Karpas-422 (cell line): ENCODE measurements around the gene BEAN1. TPM values are rescaled to one million over a fixed set of nuclear protein-coding genes. Genes with fewer than 3 reads are reported as not detected.

Experiments used
- DNase-seq: peaks from one replicate; pipeline ENCODE4 v3.0.0-alpha.2; 2015
- H2AFZ ChIP-seq: fragments of 200-600 bp; sonication (generic); 2 replicates; pipeline ENCODE4 v1.6.1; 2014; ENCODE audit warnings: antibody characterized with exemption, low read length, mixed read lengths
- H3K27ac ChIP-seq: fragments of 200-600 bp; sonication (generic); 2 replicates; pipeline ENCODE4 v1.5.1; 2014; ENCODE audit warnings: mild to moderate bottlenecking, low read length, moderate library complexity
- H3K27me3 ChIP-seq: fragments of 200-600 bp; sonication (generic); 2 replicates; pipeline ENCODE4 v1.6.1; 2014; ENCODE audit warnings: low read length, mixed read lengths
- H3K36me3 ChIP-seq: fragments of 200-600 bp; sonication (generic); 2 replicates; pipeline ENCODE4 v1.6.1; 2014; ENCODE audit warnings: low read length, mixed read lengths; ENCODE audit not compliant: insufficient read depth
- H3K4me1 ChIP-seq: fragments of 200-600 bp; sonication (generic); 2 replicates; pipeline ENCODE4 v1.6.1; 2014; ENCODE audit warnings: mild to moderate bottlenecking, low read length, mixed read lengths
- H3K4me2 ChIP-seq: fragments of 200-600 bp; sonication (generic); 2 replicates; pipeline ENCODE4 v1.6.1; 2014; ENCODE audit warnings: low read length, low read depth, mild to moderate bottlenecking; ENCODE audit not compliant: poor library complexity, severe bottlenecking
- H3K4me3 ChIP-seq: fragments of 200-600 bp; sonication (generic); 2 replicates; pipeline ENCODE4 v1.5.1; 2014; ENCODE audit warnings: mild to moderate bottlenecking, antibody characterized with exemption, low read length, mixed read lengths
- H3K79me2 ChIP-seq: fragments of 200-600 bp; sonication (generic); 2 replicates; pipeline ENCODE4 v1.6.1; 2014; ENCODE audit warnings: mild to moderate bottlenecking, low read length, mixed read lengths
- H3K9ac ChIP-seq: fragments of 200-600 bp; sonication (generic); 2 replicates; pipeline ENCODE4 v1.6.0; 2014; ENCODE audit warnings: low read length
- H3K9me2 ChIP-seq: fragments of 200-600 bp; sonication (generic), shearing (Covaris generic); replicated peaks from 2 replicates; pipeline ENCODE4 v1.6.0; 2014; ENCODE audit warnings: mild to moderate bottlenecking, low read length, moderate library complexity; ENCODE audit not compliant: insufficient read depth
- H3K9me3 ChIP-seq: fragments of 300-700, 200-600 bp; sonication (generic); 2 replicates; pipeline ENCODE4 v1.6.1; 2014; ENCODE audit warnings: low read length, mixed read lengths
- H4K20me1 ChIP-seq: fragments of 200-600 bp; sonication (generic); 2 replicates; pipeline ENCODE4 v1.6.1; 2014; ENCODE audit warnings: mild to moderate bottlenecking, antibody characterized with exemption, low read length, low read depth; ENCODE audit not compliant: insufficient read depth
- total RNA-seq: library from RNA; depleted of rRNA; stranded (reverse); fragments of >200 nt; shearing (Covaris generic); gene quantifications from 2 replicates; pipeline ENCODE4 v1.2.3, GENCODE V29; 2014; ENCODE audit warnings: low replicate concordance

BEAN1 gene
- total RNA-seq, 1 experiment from 2014 or later = not detected

GRCh38 chr16:66484453-66485213 is 57.5 kb downstream of the BEAN1 start:
- H3K36me3 ChIP-seq = no peaks in the 10 kb centered on the region
- no peak overlapping the region for H3K4me2 ChIP-seq
- peak; percentile 71 for DNase-seq
- no peak overlapping the region for H2AFZ ChIP-seq
- H3K27me3 ChIP-seq = no peaks in the 10 kb centered on the region
- no peak overlapping the region for H3K4me3 ChIP-seq
- no peak overlapping the region for H3K27ac ChIP-seq
- no peaks in the 10 kb centered on the region; the same call in 1 of the 2 replicates for H4K20me1 ChIP-seq
- no peaks in the 10 kb centered on the region for H3K9me2 ChIP-seq
- no peaks in the 10 kb centered on the region for H3K9me3 ChIP-seq
- H3K4me1 ChIP-seq = peaks cover 2% of the 10 kb centered on the region; the same call in 1 of the 2 replicates
- no peaks in the 10 kb centered on the region for H3K79me2 ChIP-seq
- no peak overlapping the region for H3K9ac ChIP-seq

DNA sequence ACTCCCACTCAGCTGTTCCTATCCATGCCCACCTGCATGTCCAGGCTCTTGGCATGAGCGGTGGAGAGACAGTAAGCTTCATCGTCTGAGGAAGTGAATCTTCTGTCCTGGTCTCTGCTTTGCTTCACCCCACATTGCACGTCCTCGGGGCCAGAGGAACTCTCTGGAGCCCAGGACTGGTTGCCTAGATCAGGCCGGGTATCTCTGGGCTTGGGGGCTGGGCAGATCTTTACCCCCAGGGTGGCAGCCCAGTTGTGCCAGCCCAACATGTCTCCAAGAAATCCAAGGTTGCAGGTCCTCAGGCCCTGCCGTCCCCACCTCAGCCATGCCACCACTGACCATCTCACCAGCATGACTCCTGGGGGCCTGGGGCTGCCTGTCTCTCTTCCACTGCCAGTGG is 58.3 kb downstream of the BEAN1 start:
- H3K4me1 ChIP-seq = peaks cover 2% of the 10 kb centered on the region; the same call in 1 of the 2 replicates
- no peak overlapping the region for H3K4me2 ChIP-seq
- H3K27me3 ChIP-seq = no peaks in the 10 kb centered on the region
- no peaks in the 10 kb centered on the region for H3K9me2 ChIP-seq
- no peak overlapping the region for H3K27ac ChIP-seq
- H3K79me2 ChIP-seq = no peaks in the 10 kb centered on the region
- no peak for DNase-seq
- H2AFZ ChIP-seq = no peak overlapping the region
- H3K9me3 ChIP-seq = no peaks in the 10 kb centered on the region
- no peak overlapping the region for H3K4me3 ChIP-seq
- no peaks in the 10 kb centered on the region; the same call in 1 of the 2 replicates for H4K20me1 ChIP-seq
- H3K9ac ChIP-seq = no peak overlapping the region
- no peaks in the 10 kb centered on the region for H3K36me3 ChIP-seq

DNA sequence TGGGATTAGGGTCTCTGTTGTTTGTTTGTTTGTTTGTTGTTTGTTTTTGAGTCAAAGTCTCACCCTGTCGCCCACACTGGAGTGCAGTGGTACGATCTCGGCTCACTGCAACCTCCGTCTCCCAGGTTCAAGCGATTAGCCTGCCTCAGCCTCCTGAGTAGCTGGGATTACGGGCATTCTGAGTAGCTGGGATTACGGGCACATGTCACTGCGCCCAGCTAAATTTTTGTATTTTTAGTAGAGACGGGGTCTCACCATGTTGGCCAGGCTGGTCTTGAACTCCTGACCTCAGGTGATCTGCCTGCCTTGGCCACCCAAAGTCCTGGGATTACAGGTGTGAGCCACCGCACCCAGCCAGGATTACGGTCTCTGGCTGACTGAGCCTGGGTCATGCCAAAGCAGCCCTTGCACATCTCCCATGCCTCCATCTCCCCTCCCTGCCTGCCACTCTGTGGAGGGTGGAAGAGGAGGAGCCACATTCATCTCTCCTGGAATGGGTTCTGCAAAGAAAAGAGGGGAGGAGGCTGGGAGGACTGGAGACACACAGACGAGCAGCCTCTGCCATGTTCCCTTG is 59.2 kb downstream of the BEAN1 start:
- Histone ChIP-seq H3K4me1 (peaks cover 2% of the 10 kb centered on the region; the same call in 1 of the 2 replicates), H3K27ac (no peak overlapping the region), H3K9me3 (no peaks in the 10 kb centered on the region), H3K4me2 (no peak overlapping the region), H3K4me3 (no peak overlapping the region), H3K27me3 (no peaks in the 10 kb centered on the region), H2AFZ (no peak overlapping the region), H3K9ac (no peak overlapping the region), H3K79me2 (no peaks in the 10 kb centered on the region), H3K9me2 (no peaks in the 10 kb centered on the region), H3K36me3 (no peaks in the 10 kb centered on the region), H4K20me1 (no peaks in the 10 kb centered on the region; the same call in 1 of the 2 replicates)
- no peak for DNase-seq

DNA sequence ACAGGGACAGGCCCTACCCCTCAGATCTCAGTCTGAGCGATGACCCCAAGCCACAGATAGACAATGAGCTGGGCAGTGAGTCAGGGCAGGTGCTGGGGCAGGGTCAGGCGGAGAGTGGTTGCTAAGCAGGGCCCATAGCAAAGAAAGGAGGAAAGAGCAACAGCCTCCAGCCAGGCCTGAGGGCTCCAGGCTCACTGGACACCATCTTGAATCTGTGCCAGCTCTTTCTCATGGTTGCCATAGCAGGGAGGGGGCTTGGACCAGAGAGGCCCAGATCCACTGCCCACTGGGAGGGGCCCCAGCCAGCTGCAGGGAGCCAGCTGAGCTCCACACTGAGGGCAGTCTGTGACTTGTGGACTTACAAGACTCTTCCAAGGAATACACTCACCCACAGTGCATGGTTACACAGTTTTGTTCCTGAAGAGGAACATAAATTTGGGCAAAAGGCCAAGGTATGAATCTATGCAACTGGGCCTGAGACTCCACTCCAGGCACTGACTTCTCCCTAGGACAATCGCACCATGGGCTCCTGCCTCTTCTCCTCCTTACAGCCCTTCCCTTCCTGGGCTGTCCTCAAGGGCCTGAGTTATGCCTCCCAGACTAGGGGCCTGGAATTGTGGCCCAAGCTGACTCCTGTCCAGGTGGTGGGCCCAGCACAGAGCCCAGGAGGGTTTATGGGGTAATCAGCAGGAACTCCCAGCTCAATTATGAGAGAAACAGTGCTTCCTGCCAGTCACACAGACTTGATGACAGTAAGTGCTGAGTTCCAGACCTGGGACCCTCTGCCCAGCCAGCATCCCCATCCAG is 59.9 kb downstream of the BEAN1 start:
- Histone ChIP-seq H3K4me3 (no peak overlapping the region), H3K4me1 (peaks cover 2% of the 10 kb centered on the region; the same call in 1 of the 2 replicates), H3K36me3 (no peaks in the 10 kb centered on the region), H3K9me2 (no peaks in the 10 kb centered on the region), H3K4me2 (no peak overlapping the region), H2AFZ (no peak overlapping the region), H3K9me3 (no peaks in the 10 kb centered on the region), H3K9ac (no peak overlapping the region), H3K27me3 (no peaks in the 10 kb centered on the region), H3K27ac (no peak overlapping the region), H4K20me1 (no peaks in the 10 kb centered on the region; the same call in 1 of the 2 replicates), H3K79me2 (no peaks in the 10 kb centered on the region)
- no peak for DNase-seq

- no peak overlapping the region for H2AFZ ChIP-seq
- no peaks in the 10 kb centered on the region for H3K79me2 ChIP-seq
- DNase-seq = no peak
- H3K9me2 ChIP-seq = no peaks in the 10 kb centered on the region
- no peaks in the 10 kb centered on the region for H3K9me3 ChIP-seq
- no peak overlapping the region for H3K9ac ChIP-seq
- H3K36me3 ChIP-seq = no peaks in the 10 kb centered on the region
- H4K20me1 ChIP-seq = no peaks in the 10 kb centered on the region; the same call in 1 of the 2 replicates
- H3K27me3 ChIP-seq = no peaks in the 10 kb centered on the region
- no peak overlapping the region for H3K4me3 ChIP-seq
- H3K27ac ChIP-seq = no peak overlapping the region
- H3K4me1 ChIP-seq = peaks cover 2% of the 10 kb centered on the region; the same call in 1 of the 2 replicates
- no peak overlapping the region for H3K4me2 ChIP-seq
Measured at GRCh38 chr16:66487580-66488275, 60.6 kb downstream of the BEAN1 start.

GRCh38 chr16:66488505-66488904 is 61.4 kb downstream of the BEAN1 start:
- Histone ChIP-seq H3K27ac (no peak overlapping the region), H3K9ac (no peak overlapping the region), H3K9me2 (no peaks in the 10 kb centered on the region), H3K4me3 (no peak overlapping the region), H4K20me1 (no peaks in the 10 kb centered on the region; the same call in 1 of the 2 replicates), H3K4me2 (no peak overlapping the region), H3K36me3 (no peaks in the 10 kb centered on the region), H3K79me2 (no peaks in the 10 kb centered on the region), H3K4me1 (peaks cover 2% of the 10 kb centered on the region; the same call in 1 of the 2 replicates), H2AFZ (no peak overlapping the region), H3K27me3 (no peaks in the 10 kb centered on the region), H3K9me3 (no peaks in the 10 kb centered on the region)
- DNase-seq = no peak

DNA sequence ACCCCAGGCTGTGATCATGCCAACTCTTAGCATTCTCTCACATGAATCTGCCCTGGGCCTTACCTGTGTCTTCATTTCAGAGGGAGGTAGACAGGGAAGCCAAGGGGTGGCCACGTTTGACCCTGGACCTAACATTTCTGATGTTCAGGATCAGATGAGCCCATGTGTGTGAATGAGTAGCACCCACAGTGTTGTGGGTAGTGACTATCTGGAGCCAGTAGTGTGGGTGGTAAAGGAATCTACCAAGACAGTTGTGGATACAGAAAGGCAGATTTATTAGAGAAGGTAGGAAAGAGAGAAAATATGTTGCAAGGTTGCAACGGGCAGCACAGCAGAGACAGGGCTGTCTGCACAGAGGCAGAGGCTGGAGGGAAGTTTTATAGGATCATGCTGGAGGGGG is 62.3 kb downstream of the BEAN1 start:
- Histone ChIP-seq H3K27ac (no peak overlapping the region), H3K4me2 (no peak overlapping the region), H4K20me1 (no peaks in the 10 kb centered on the region; the same call in 1 of the 2 replicates), H3K4me3 (no peak overlapping the region), H3K9ac (no peak overlapping the region), H3K79me2 (no peaks in the 10 kb centered on the region), H2AFZ (no peak overlapping the region), H3K9me2 (no peaks in the 10 kb centered on the region), H3K27me3 (no peaks in the 10 kb centered on the region), H3K4me1 (no peaks in the 10 kb centered on the region; the same call in 1 of the 2 replicates), H3K36me3 (no peaks in the 10 kb centered on the region), H3K9me3 (no peaks in the 10 kb centered on the region)
- no peak for DNase-seq
